Loucy (cell line): Measurements from ENCODE around the gene PDE6B.

ENCODE experiments used
- H2AFZ ChIP-seq: fragments of 200-600 bp; sonication (generic); 2 replicates; pipeline ENCODE4 v1.6.0; 2016; ENCODE audit warnings: antibody characterized with exemption, mild to moderate bottlenecking, low read length, moderate library complexity
- H3F3A ChIP-seq: fragments of 200-600 bp; 2 replicates; pipeline ENCODE4 v1.6.0; 2016; ENCODE audit warnings: antibody characterized with exemption, low read depth, mild to moderate bottlenecking
- H3K27me3 ChIP-seq: fragments of 200-600 bp; sonication (generic); 2 replicates; pipeline ENCODE4 v1.6.1; 2014; ENCODE audit warnings: low read length, mild to moderate bottlenecking; ENCODE audit not compliant: insufficient read depth, poor library complexity, severe bottlenecking
- H3K36me3 ChIP-seq: fragments of 200-600 bp; sonication (generic); 2 replicates; pipeline ENCODE4 v1.6.1; 2016; ENCODE audit warnings: low read length; ENCODE audit not compliant: insufficient read depth
- H3K4me1 ChIP-seq: fragments of 200-600 bp; sonication (generic); 2 replicates; pipeline ENCODE4 v1.5.1; 2014; ENCODE audit warnings: low read length, mild to moderate bottlenecking; ENCODE audit not compliant: insufficient read depth, poor library complexity, severe bottlenecking
- H3K4me2 ChIP-seq: fragments of 200-600 bp; sonication (generic); 2 replicates; pipeline ENCODE4 v1.6.0; 2014; ENCODE audit warnings: antibody characterized with exemption, low read length, low read depth, mild to moderate bottlenecking; ENCODE audit not compliant: poor library complexity, severe bottlenecking
- H3K4me3 ChIP-seq: fragments of 200-600 bp; sonication (generic); 2 replicates; pipeline ENCODE4 v1.5.1; 2014; ENCODE audit warnings: low read length, mild to moderate bottlenecking, mixed read lengths; ENCODE audit not compliant: poor library complexity, severe bottlenecking
- H3K79me2 ChIP-seq: fragments of 200-600 bp; sonication (generic); 2 replicates; pipeline ENCODE4 v1.6.1; 2014; ENCODE audit warnings: low read length; ENCODE audit not compliant: insufficient read depth
- H3K9ac ChIP-seq: fragments of 200-600 bp; sonication (generic); 2 replicates; pipeline ENCODE4 v1.6.0; 2014; ENCODE audit warnings: mild to moderate bottlenecking, low read depth, low read length, moderate library complexity; ENCODE audit not compliant: poor library complexity, severe bottlenecking
- H3K9me2 ChIP-seq: fragments of 200-600 bp; sonication (generic); replicated peaks from 2 replicates; pipeline ENCODE4 v1.6.1; 2016; ENCODE audit warnings: low read depth, low read length, mixed read lengths
- H3K9me3 ChIP-seq: fragments of 200-600 bp; sonication (generic); 2 replicates; pipeline ENCODE4 v1.6.1; 2014; ENCODE audit warnings: mild to moderate bottlenecking, antibody characterized with exemption, low read length, low read depth; ENCODE audit not compliant: insufficient read depth
- H4K20me1 ChIP-seq: fragments of 200-600 bp; sonication (generic); 2 replicates; pipeline ENCODE4 v1.6.0; 2014; ENCODE audit warnings: antibody characterized with exemption, low read length, mild to moderate bottlenecking; ENCODE audit not compliant: insufficient read depth, poor library complexity, severe bottlenecking
- EZH2phosphoT487 ChIP-seq: fragments of 200-600 bp; IDR thresholded peaks from 2 replicates; pipeline ENCODE4 v1.6.1; 2018; ENCODE audit warnings: antibody characterized with exemption, mild to moderate bottlenecking, moderate library complexity, borderline replicate concordance
- TF ChIP-seq, protein P1 (sequence below): fragments of 200-600 bp; sonication (generic); conservative IDR thresholded peaks from 2 replicates; pipeline ENCODE4 v1.5.1; 2014; ENCODE audit warnings: mild to moderate bottlenecking, antibody characterized with exemption, low read length

PDE6B gene

DNA sequence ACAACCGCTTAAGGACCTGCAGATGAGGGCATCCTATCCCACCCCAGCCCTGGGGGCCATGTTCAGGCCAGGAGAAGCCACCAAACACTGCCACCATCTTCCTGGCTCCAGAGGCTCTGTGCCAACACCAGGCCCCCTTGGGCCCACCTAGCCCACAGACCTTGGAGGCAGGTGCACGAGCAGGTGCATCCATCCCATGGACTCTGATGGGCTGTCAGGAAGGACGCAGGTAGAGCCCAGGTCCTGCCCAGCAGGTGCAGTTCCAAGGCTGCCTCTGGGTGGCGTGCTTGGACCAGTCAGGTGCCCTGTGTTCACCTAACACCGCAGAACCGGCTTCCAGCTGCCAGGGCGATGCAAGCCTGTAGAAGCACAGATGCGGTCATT is 22.8 kb upstream of the PDE6B start:
- no peak overlapping the region for H2AFZ ChIP-seq
- H3K27me3 ChIP-seq = no peaks in the 10 kb centered on the region
- H3K4me2 ChIP-seq = no peak overlapping the region

DNA sequence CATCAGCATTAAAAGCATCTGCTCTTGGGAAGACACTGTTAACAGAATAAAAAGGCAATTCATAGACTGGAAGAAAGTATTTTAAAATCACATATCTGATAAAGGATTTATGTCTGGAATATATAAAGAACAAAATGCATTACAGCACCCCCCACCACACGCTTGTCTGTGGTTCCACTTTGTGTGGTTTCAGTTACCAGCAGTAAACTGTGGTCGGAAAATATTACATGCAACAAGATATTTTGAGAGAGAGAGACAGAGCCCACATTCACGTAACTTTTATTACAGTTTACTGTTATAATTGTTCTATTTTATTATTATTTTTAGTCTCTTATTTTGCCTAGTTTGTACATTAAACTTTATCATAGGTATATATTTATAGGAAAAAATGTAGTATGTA is 21.2 kb upstream of the PDE6B start:
- H3K4me2 ChIP-seq = peak overlapping the region; percentile 51
- H3K9ac ChIP-seq = no peak overlapping the region
- no peaks in the 10 kb centered on the region for H4K20me1 ChIP-seq
- H3K4me1 ChIP-seq = peaks cover 23% of the 10 kb centered on the region
- H3K9me2 ChIP-seq = no peaks in the 10 kb centered on the region
- no peaks in the 10 kb centered on the region for H3F3A ChIP-seq
- peaks cover 2% of the 10 kb centered on the region; the same call in 1 of the 2 replicates for H3K9me3 ChIP-seq
- H3K79me2 ChIP-seq = no peaks in the 10 kb centered on the region
- H3K27me3 ChIP-seq = no peaks in the 10 kb centered on the region
- TF ChIP-seq, protein P1, sequence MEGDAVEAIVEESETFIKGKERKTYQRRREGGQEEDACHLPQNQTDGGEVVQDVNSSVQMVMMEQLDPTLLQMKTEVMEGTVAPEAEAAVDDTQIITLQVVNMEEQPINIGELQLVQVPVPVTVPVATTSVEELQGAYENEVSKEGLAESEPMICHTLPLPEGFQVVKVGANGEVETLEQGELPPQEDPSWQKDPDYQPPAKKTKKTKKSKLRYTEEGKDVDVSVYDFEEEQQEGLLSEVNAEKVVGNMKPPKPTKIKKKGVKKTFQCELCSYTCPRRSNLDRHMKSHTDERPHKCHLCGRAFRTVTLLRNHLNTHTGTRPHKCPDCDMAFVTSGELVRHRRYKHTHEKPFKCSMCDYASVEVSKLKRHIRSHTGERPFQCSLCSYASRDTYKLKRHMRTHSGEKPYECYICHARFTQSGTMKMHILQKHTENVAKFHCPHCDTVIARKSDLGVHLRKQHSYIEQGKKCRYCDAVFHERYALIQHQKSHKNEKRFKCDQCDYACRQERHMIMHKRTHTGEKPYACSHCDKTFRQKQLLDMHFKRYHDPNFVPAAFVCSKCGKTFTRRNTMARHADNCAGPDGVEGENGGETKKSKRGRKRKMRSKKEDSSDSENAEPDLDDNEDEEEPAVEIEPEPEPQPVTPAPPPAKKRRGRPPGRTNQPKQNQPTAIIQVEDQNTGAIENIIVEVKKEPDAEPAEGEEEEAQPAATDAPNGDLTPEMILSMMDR = no peak
- TF ChIP-seq EZH2phosphoT487 = peak; percentile 41; the same call in 1 of the 2 replicates
- H3K36me3 ChIP-seq = no peaks in the 10 kb centered on the region
- H3K4me3 ChIP-seq = peak overlapping the region; percentile 61
- no peak overlapping the region for H2AFZ ChIP-seq

More for the DNA sequence above, 22.8 kb upstream of the PDE6B start:
- no peak overlapping the region for H3K4me3 ChIP-seq
- H3K4me1 ChIP-seq = peaks cover 23% of the 10 kb centered on the region
- no peaks in the 10 kb centered on the region for H3K79me2 ChIP-seq
- no peaks in the 10 kb centered on the region for H3F3A ChIP-seq
- no peaks in the 10 kb centered on the region for H4K20me1 ChIP-seq
- TF ChIP-seq, protein P1 = peak; percentile 65
- no peak for TF ChIP-seq EZH2phosphoT487
- no peaks in the 10 kb centered on the region for H3K36me3 ChIP-seq
- H3K9me3 ChIP-seq = peaks cover 2% of the 10 kb centered on the region; the same call in 1 of the 2 replicates
- no peaks in the 10 kb centered on the region for H3K9me2 ChIP-seq
- H3K9ac ChIP-seq = no peak overlapping the region

DNA sequence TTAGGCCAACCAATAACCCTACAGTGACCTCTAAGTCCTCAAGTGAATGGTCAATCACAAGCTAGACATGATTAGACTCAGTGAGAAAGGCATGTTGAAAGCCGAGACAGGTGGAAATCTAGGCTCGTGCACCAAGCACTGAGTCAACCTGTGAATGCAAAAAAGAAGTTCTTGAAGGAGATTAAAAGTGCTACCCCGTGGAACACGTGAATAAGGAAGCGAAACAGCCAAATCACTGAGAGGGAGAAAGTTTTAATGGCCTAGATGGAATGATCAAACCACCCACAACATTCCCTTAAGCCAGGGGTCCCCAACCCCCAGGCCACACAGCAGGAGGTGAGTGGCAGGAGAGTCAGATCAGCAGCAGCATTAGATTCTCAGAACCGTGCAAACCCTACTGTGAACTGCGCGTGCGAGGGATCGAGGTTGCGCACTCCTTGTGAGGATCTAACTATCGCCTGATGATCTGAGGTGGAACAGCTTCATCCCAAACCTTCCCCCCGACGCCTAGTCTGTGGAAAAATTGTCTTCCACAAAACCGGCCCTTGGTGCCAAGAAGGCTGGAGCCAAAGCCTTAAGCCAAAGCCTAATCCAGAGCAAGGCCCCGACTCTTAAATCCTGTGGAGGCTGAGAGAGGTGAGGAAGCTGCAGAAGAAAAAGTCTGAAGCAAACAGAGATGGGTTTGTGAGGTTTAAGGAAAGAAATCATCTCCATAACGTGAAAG is 19.5 kb upstream of the PDE6B start:
- peaks cover 2% of the 10 kb centered on the region; the same call in 1 of the 2 replicates for H3K9me3 ChIP-seq
- peaks cover 23% of the 10 kb centered on the region for H3K4me1 ChIP-seq
- no peak overlapping the region for H3K4me3 ChIP-seq
- H3K9me2 ChIP-seq = no peaks in the 10 kb centered on the region
- TF ChIP-seq, protein P1 = no peak
- no peak for TF ChIP-seq EZH2phosphoT487
- no peaks in the 10 kb centered on the region for H3K36me3 ChIP-seq
- H3K4me2 ChIP-seq = no peak overlapping the region
- H3K27me3 ChIP-seq = no peaks in the 10 kb centered on the region
- no peak overlapping the region for H2AFZ ChIP-seq
- no peaks in the 10 kb centered on the region for H3K79me2 ChIP-seq
- H3F3A ChIP-seq = no peaks in the 10 kb centered on the region
- no peaks in the 10 kb centered on the region for H4K20me1 ChIP-seq
- H3K9ac ChIP-seq = no peak overlapping the region
